ENCODE measurements around the gene CHEK1.
"Not testable (repeated sequence)": the region's sequence is repeated elsewhere in the genome, so short reads cannot be mapped to it uniquely, and the experiment has no call there.

The CHEK1 gene

GRCh38 chr11:125701018-125701610 lies 76.2 kb downstream of the CHEK1 start:
- DNase-seq = no peak

- peak; percentile 5 for DNase-seq
Observed at GRCh38 chr11:125701858-125702621, 77.1 kb downstream of the CHEK1 start.

- DNase-seq = not testable (repeated sequence)
Observed at GRCh38 chr11:125704686-125705085, 79.7 kb downstream of the CHEK1 start.

- no peak for DNase-seq
Observed at GRCh38 chr11:125720781-125721180, 95.8 kb downstream of the CHEK1 start.

GRCh38 chr11:125724125-125724524 lies 99.2 kb downstream of the CHEK1 start:
- no peak for DNase-seq

All from RPMI8226 (cell line).